Measurements from ENCODE around the gene LGALS13.

- TF ChIP-seq CTCF (conservative IDR thresholded peaks at IDR 0.05 in 1 of 2, IDR thresholded peaks at IDR 0.05 in 1 of 2; ENCODE audit: low read depth in 1 of 2, low read length in 2 of 2) (no peak), EZH2 (IDR thresholded peaks at IDR 0.05; ENCODE audit: low read length, missing control alignments) (no peak)
Observed at GRCh38 chr19:39613597-39613996, 11.3 kb downstream of the LGALS13 start.
